ENCODE data around the gene ENPP6. TPM values are rescaled to one million over a fixed set of nuclear protein-coding genes. Genes with fewer than 3 reads are reported as not detected.

Gene ENPP6
- polyA plus RNA-seq (ENCODE audit: insufficient read length in 4 of 4), result 1 to 10 TPM; 4.2 to 9.8 (median 7.7) TPM

GRCh38 chr4:184217634-184218033, at the start of gene ENPP6:
Gene ENPP6 (minus strand): TSS chr4:184217873. CDS start chr4:184217819, 54 bp downstream.
- no peak for DNase-seq (ENCODE audit: low read depth in 4 of 4, low spot score in 2 of 4)

GRCh38 chr4:184267206-184267608, 49.5 kb upstream of the ENPP6 start:
- DNase-seq (ENCODE audit: low read depth in 4 of 4, low spot score in 2 of 4), result no peak

- DNase-seq (ENCODE audit: low read depth in 4 of 4, low spot score in 2 of 4), result no peak
Measured at GRCh38 chr4:184265546-184266351, 48.1 kb upstream of the ENPP6 start.

- peak; percentile 78 to 92 (median 82) for DNase-seq (ENCODE audit: low read depth in 4 of 4, low spot score in 2 of 4)
Measured at GRCh38 chr4:184263910-184264732, 46.4 kb upstream of the ENPP6 start.

- DNase-seq (ENCODE audit: low read depth in 4 of 4, low spot score in 2 of 4), result no peak
Measured at GRCh38 chr4:184263461-184263860, 45.8 kb upstream of the ENPP6 start.

- DNase-seq (ENCODE audit: low read depth in 4 of 4, low spot score in 2 of 4), result no peak
Measured at GRCh38 chr4:184262901-184263300, 45.2 kb upstream of the ENPP6 start.

- DNase-seq (ENCODE audit: low read depth in 4 of 4, low spot score in 2 of 4), result no peak
Measured at GRCh38 chr4:184261246-184261645, 43.6 kb upstream of the ENPP6 start.

GRCh38 chr4:184259866-184260265, 42.2 kb upstream of the ENPP6 start:
- DNase-seq (ENCODE audit: low read depth in 4 of 4, low spot score in 2 of 4), result no peak

- DNase-seq (ENCODE audit: low read depth in 4 of 4, low spot score in 2 of 4), result no peak
Measured at GRCh38 chr4:184259081-184259480, 41.4 kb upstream of the ENPP6 start.

GRCh38 chr4:184255871-184256642, 38.4 kb upstream of the ENPP6 start:
- no peak for DNase-seq (ENCODE audit: low read depth in 4 of 4, low spot score in 2 of 4)

- no peak for DNase-seq (ENCODE audit: low read depth in 4 of 4, low spot score in 2 of 4)
Measured at GRCh38 chr4:184255361-184255760, 37.7 kb upstream of the ENPP6 start.

- no peak for DNase-seq (ENCODE audit: low read depth in 4 of 4, low spot score in 2 of 4)
Measured at GRCh38 chr4:184253072-184253420, 35.4 kb upstream of the ENPP6 start.

GRCh38 chr4:184252136-184253071, 34.7 kb upstream of the ENPP6 start:
- no peak for DNase-seq (ENCODE audit: low read depth in 4 of 4, low spot score in 2 of 4)

GRCh38 chr4:184251670-184251980, 34.0 kb upstream of the ENPP6 start:
- DNase-seq (ENCODE audit: low read depth in 4 of 4, low spot score in 2 of 4), result no peak

- peak in 1 of 4 donors; percentile 31 for DNase-seq (ENCODE audit: low read depth in 4 of 4, low spot score in 2 of 4)
Measured at GRCh38 chr4:184250795-184251669, 33.4 kb upstream of the ENPP6 start.

- no peak for DNase-seq (ENCODE audit: low read depth in 4 of 4, low spot score in 2 of 4)
Measured at GRCh38 chr4:184248216-184248615, 30.5 kb upstream of the ENPP6 start.

GRCh38 chr4:184247421-184247820, 29.7 kb upstream of the ENPP6 start:
- no peak for DNase-seq (ENCODE audit: low read depth in 4 of 4, low spot score in 2 of 4)

- no peak for DNase-seq (ENCODE audit: low read depth in 4 of 4, low spot score in 2 of 4)
Measured at GRCh38 chr4:184246426-184246825, 28.8 kb upstream of the ENPP6 start.
